GM12878 (cell line): ENCODE measurements around the gene CDC34. TPM values are rescaled to one million over a fixed set of nuclear protein-coding genes. Genes with fewer than 3 reads are reported as not detected.

Source experiments
- ATAC-seq: fragments of 200-7000 bp; cut with Tn5 transposase; 3 replicates; pipeline ENCODE4 v1.9.1; 2020; ENCODE audit warnings: mild to moderate bottlenecking, moderate library complexity
- BruUV-seq: library from RNA; stranded (reverse); fragments of 400-500 nt; replicated peaks from 2 replicates; lab custom pipeline; 2021; lab: Mats Ljungman, UMichigan
- CTCF ChIA-PET: fragments of 300-600 bp; sonication (Branson Sonifier 250); formaldehyde crosslinking; extraction: SDS; loops from one replicate; lab custom pipeline; 2021; ENCODE audit warnings: inconsistent platforms; lab: Yijun Ruan, JAX
- POLR2A ChIA-PET: fragments of 350-600 bp; formaldehyde crosslinking; extraction: SDS; loops from one replicate; lab custom pipeline; 2021; ENCODE audit warnings: inconsistent platforms; lab: Charles Lee
- RAD21 ChIA-PET: fragments of 300-600 bp; sonication (Branson Sonifier 250); formaldehyde crosslinking; loops from one replicate; lab custom pipeline; 2023; ENCODE audit warnings: antibody characterized with exemption; ENCODE audit not compliant: unreplicated experiment; lab: Charles Lee
- SMC1A ChIA-PET: fragments of 300-600 bp; sonication (Branson Sonifier 250); formaldehyde crosslinking; loops from one replicate; lab custom pipeline; 2023; ENCODE audit not compliant: unreplicated experiment, uncharacterized antibody; lab: Charles Lee
- DNase-seq: peaks from one replicate; pipeline ENCODE4 v3.0.0-alpha.2; 2011; ENCODE audit warnings: low read depth, low spot score
- FAIRE-seq: peaks from 3 replicates; lab custom pipeline; 2011; peaks lifted over from hg19 to GRCh38; lab: Jason Lieb, UNC
- H2AFZ ChIP-seq: 2 replicates; pipeline ENCODE4 v1.6.0; 2011; ENCODE audit warnings: low read depth, low read length, control low read depth; ENCODE audit not compliant: control insufficient read depth
- H3K27ac ChIP-seq: 2 replicates; pipeline ENCODE4 v1.5.1; 2011; ENCODE audit warnings: control low read depth; ENCODE audit not compliant: control insufficient read depth, insufficient read depth
- H3K27me3 ChIP-seq, 2 experiments: replicated peaks in 1 of 2; 2 replicates each; pipeline versions ENCODE4 v1.6.0 to v1.6.1; 2011; ENCODE audit warnings: low read length in 1 of 2; ENCODE audit not compliant: control insufficient read depth in 2 of 2, insufficient read depth in 2 of 2
- H3K36me3 ChIP-seq, 2 experiments: 2 replicates each; pipeline ENCODE4 v1.5.1; 2011; ENCODE audit warnings: low read length in 1 of 2; ENCODE audit not compliant: control insufficient read depth in 2 of 2, insufficient read depth in 2 of 2
- H3K4me1 ChIP-seq: 2 replicates; pipeline ENCODE4 v1.6.1; 2011; ENCODE audit warnings: mild to moderate bottlenecking, low read length, moderate library complexity, mixed read lengths; ENCODE audit not compliant: control insufficient read depth, insufficient read depth
- H3K4me2 ChIP-seq: 2 replicates; pipeline ENCODE4 v1.6.0; 2011; ENCODE audit warnings: control low read depth; ENCODE audit not compliant: control insufficient read depth, insufficient read depth
- H3K4me3 ChIP-seq: fragments of 200-600 bp; sonication (generic); 2 replicates; pipeline ENCODE4 v1.5.1; 2016
- H3K79me2 ChIP-seq: 2 replicates; pipeline ENCODE4 v1.6.0; 2011; ENCODE audit warnings: low read length; ENCODE audit not compliant: control insufficient read depth, insufficient read depth
- H3K9ac ChIP-seq: 2 replicates; pipeline ENCODE4 v1.8.0; 2011; ENCODE audit warnings: low read length, control low read depth, mixed read lengths; ENCODE audit not compliant: control insufficient read depth, insufficient read depth
- H3K9me3 ChIP-seq: replicated peaks from 3 replicates; pipeline ENCODE4 v1.5.1; 2011; ENCODE audit warnings: mild to moderate bottlenecking, low read length; ENCODE audit not compliant: control insufficient read depth, insufficient read depth
- H4K20me1 ChIP-seq: 2 replicates; pipeline ENCODE4 v1.6.0; 2011; ENCODE audit not compliant: control insufficient read depth, insufficient read depth
- ATF2 ChIP-seq: IDR thresholded peaks from 2 replicates; pipeline ENCODE4 v1.6.1; 2012; ENCODE audit warnings: low read length, inconsistent platforms
- BCLAF1 ChIP-seq: fragments of 450-650 bp; IDR thresholded peaks from 2 replicates; pipeline ENCODE4 v1.6.1; 2017; ENCODE audit warnings: antibody characterized with exemption, mild to moderate bottlenecking, moderate library complexity
- BHLHE40 ChIP-seq, 2 experiments: fragments of 450-650 bp in 1 of 2; IDR thresholded peaks; 2 replicates each; pipeline ENCODE4 v1.6.1; 2011 to 2017; ENCODE audit warnings: low read depth in 2 of 2, borderline replicate concordance in 1 of 2, improper control_type of control experiment in 1 of 2, low read length in 1 of 2, mild to moderate bottlenecking in 1 of 2
- CEBPB ChIP-seq, 2 experiments: fragments of 150-350 bp in 1 of 2; IDR thresholded peaks; 2 replicates each; pipeline ENCODE4 v1.6.1; 2012 to 2014; ENCODE audit warnings: low read depth in 2 of 2, low read length in 2 of 2, borderline replicate concordance in 1 of 2, inconsistent platforms in 1 of 2
- ESRRA ChIP-seq: IDR thresholded peaks from 2 replicates; pipeline ENCODE4 v1.6.1; 2012; ENCODE audit warnings: mild to moderate bottlenecking, low read length, improper control_type of control experiment
- MEF2A ChIP-seq: IDR thresholded peaks from 2 replicates; pipeline ENCODE4 v1.6.1; 2011; ENCODE audit warnings: low read depth, mild to moderate bottlenecking, low read length, moderate library complexity; ENCODE audit not compliant: insufficient read depth
- NR2C1 ChIP-seq: fragments of 450-650 bp; IDR thresholded peaks from 2 replicates; pipeline ENCODE4 v1.6.1; 2017; ENCODE audit warnings: antibody characterized with exemption, mild to moderate bottlenecking, moderate library complexity
- RUNX3 ChIP-seq: IDR thresholded peaks from 2 replicates; pipeline ENCODE4 v1.6.1; 2012; ENCODE audit warnings: low read length, inconsistent platforms
- SIX5 ChIP-seq: IDR thresholded peaks from 2 replicates; pipeline ENCODE4 v1.6.1; 2011; ENCODE audit warnings: mild to moderate bottlenecking, low read depth, low read length, moderate library complexity; ENCODE audit not compliant: severe bottlenecking
- SP1 ChIP-seq: IDR thresholded peaks from one replicate; pipeline ENCODE4 v1.6.1; 2011; ENCODE audit warnings: low read depth, low read length
- YY1 ChIP-seq: IDR thresholded peaks from 2 replicates; pipeline ENCODE4 v1.6.1; 2011; ENCODE audit warnings: low read depth, mild to moderate bottlenecking, low read length
- ZNF622 ChIP-seq: fragments of 450-650 bp; IDR thresholded peaks from 2 replicates; pipeline ENCODE4 v1.6.1; 2017; ENCODE audit warnings: mild to moderate bottlenecking, inconsistent platforms
- WGBS: methylation state at CpG from one replicate; pipeline ENCODE4 v1.1.6; 2016; ENCODE audit warnings: low lambda C conversion rate; ENCODE audit not compliant: insufficient replicate concordance, insufficient coverage; ENCODE audit errors: missing lambda C conversion rate; 5-methylcytosine and 5-hydroxymethylcytosine counted together
- in situ Hi-C: fragments of 300-500 bp; cut with MboI; formaldehyde crosslinking; loops from 9 replicates; pipeline ENCODE4 v1.14.3; 2018; ENCODE audit warnings: mixed read lengths
- intact Hi-C: fragments of 100-400 bp; cut with micrococcal nuclease; formaldehyde crosslinking; loops from one replicate; pipeline ENCODE4 v1.14.2; 2022; ENCODE audit not compliant: unreplicated experiment
- polyA plus RNA-seq, 11 experiments: library from polyadenylated mRNA; depleted of rRNA in 4 of 11; unstranded in 6 of 11; stranded (reverse) in 5 of 11; fragments of >200 nt; fragmentation: Nextera tagmentation in 4 of 11; fragmentation: Illumina TruSeq in 1 of 11; extraction: Ambion mirVana in 4 of 11; extraction: Trizol in 1 of 11; gene quantifications; 1 replicate in 1 of 11; 2 replicates in 10 of 11; pipeline versions ENCODE4 v1.2.1 to v1.2.3, GENCODE V29; 2011 to 2016; ENCODE audit warnings: inconsistent platforms in 2 of 11, missing spikeins in 2 of 11, low read depth in 1 of 11
- total RNA-seq, 4 experiments: library from RNA; depleted of rRNA in 3 of 4; stranded (reverse); fragments of >200 nt in 3 of 4; fragmentation: Illumina TruSeq in 1 of 4; extraction: Trizol in 1 of 4; gene quantifications; 2 replicates each; pipeline versions ENCODE4 v1.2.1 to v1.2.3, GENCODE V29; 2013 to 2021
- TF ChIP-seq, protein P1 (sequence below), 3 experiments: IDR thresholded peaks in 2 of 3; conservative IDR thresholded peaks in 1 of 3; 2 replicates each; pipeline ENCODE4 v1.5.1; 2011; ENCODE audit warnings: low read depth in 3 of 3, low read length in 3 of 3, mild to moderate bottlenecking in 3 of 3, control low read depth in 2 of 3, moderate library complexity in 2 of 3, inconsistent platforms in 1 of 3, mixed read lengths in 1 of 3; ENCODE audit not compliant: control insufficient read depth in 2 of 3, insufficient read depth in 1 of 3; ENCODE audit errors: extremely low read depth in 1 of 3
- TF ChIP-seq, protein P2 (sequence below): fragments of 450-650 bp; IDR thresholded peaks from 2 replicates; pipeline ENCODE4 v1.6.1; 2018; ENCODE audit warnings: mild to moderate bottlenecking, low read depth, moderate library complexity; ENCODE audit not compliant: partially characterized antibody

CDC34 gene
- total and polyA plus RNA-seq, 10 of the 15 experiments (the other 5 are each of a cell fraction or from before 2014, with no cell fraction given): 0.31 to 48.9 (median 28.5) TPM

- no TSS peak for BruUV-seq
- Histone ChIP-seq H4K20me1 (no peaks in the 10 kb centered on the region; the same call in 1 of the 2 replicates), H3K9me3 (no peaks in the 10 kb centered on the region), H3K79me2 (no peaks in the 10 kb centered on the region), H3K9ac (no peak overlapping the region), H3K4me2 (no peak overlapping the region), H3K36me3 (peaks cover 0 to 4% of the 10 kb centered on the region in 2 experiments; a peak in 3 of 4 replicates), H3K4me1 (no peaks in the 10 kb centered on the region), H3K4me3 (no peak overlapping the region), H3K27ac (no peak overlapping the region), H2AFZ (no peak overlapping the region), H3K27me3 (no peaks in the 10 kb centered on the region)
- in situ Hi-C loops (no loop called here), intact Hi-C loops (no loop called here)
- SMC1A ChIA-PET: no interaction called here
- FAIRE-seq: no peak
- RAD21 ChIA-PET: no interaction called here
- no peak for DNase-seq
- CTCF ChIA-PET: no interaction called here
- ATAC-seq: no peak
- WGBS: 97% methylated on average over 36 of the region's 51 CpGs
- POLR2A ChIA-PET: no interaction called here
- TF ChIP-seq SP1: no peak
- TF ChIP-seq BCLAF1: no peak
- TF ChIP-seq, protein P1, sequence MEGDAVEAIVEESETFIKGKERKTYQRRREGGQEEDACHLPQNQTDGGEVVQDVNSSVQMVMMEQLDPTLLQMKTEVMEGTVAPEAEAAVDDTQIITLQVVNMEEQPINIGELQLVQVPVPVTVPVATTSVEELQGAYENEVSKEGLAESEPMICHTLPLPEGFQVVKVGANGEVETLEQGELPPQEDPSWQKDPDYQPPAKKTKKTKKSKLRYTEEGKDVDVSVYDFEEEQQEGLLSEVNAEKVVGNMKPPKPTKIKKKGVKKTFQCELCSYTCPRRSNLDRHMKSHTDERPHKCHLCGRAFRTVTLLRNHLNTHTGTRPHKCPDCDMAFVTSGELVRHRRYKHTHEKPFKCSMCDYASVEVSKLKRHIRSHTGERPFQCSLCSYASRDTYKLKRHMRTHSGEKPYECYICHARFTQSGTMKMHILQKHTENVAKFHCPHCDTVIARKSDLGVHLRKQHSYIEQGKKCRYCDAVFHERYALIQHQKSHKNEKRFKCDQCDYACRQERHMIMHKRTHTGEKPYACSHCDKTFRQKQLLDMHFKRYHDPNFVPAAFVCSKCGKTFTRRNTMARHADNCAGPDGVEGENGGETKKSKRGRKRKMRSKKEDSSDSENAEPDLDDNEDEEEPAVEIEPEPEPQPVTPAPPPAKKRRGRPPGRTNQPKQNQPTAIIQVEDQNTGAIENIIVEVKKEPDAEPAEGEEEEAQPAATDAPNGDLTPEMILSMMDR (IDR thresholded peaks at IDR 0.05 in 2 of 3, conservative IDR thresholded peaks at IDR 0.05 in 1 of 3; ENCODE audit: control insufficient read depth in 2 of 3, extremely low read depth in 1 of 3, insufficient read depth in 1 of 3, low read depth in 3 of 3, low read length in 3 of 3): no peak
- no peak for TF ChIP-seq ATF2
- no peak for TF ChIP-seq RUNX3
- TF ChIP-seq BHLHE40 (IDR thresholded peaks at IDR 0.05; ENCODE audit: borderline replicate concordance in 1 of 2, low read depth in 2 of 2, low read length in 1 of 2): no peak
- TF ChIP-seq ZNF622: no peak
- no peak for TF ChIP-seq SIX5
- no peak for TF ChIP-seq CEBPB (IDR thresholded peaks at IDR 0.05; ENCODE audit: borderline replicate concordance in 1 of 2, low read depth in 2 of 2, low read length in 2 of 2)
- TF ChIP-seq YY1: no peak
- TF ChIP-seq, protein P2, sequence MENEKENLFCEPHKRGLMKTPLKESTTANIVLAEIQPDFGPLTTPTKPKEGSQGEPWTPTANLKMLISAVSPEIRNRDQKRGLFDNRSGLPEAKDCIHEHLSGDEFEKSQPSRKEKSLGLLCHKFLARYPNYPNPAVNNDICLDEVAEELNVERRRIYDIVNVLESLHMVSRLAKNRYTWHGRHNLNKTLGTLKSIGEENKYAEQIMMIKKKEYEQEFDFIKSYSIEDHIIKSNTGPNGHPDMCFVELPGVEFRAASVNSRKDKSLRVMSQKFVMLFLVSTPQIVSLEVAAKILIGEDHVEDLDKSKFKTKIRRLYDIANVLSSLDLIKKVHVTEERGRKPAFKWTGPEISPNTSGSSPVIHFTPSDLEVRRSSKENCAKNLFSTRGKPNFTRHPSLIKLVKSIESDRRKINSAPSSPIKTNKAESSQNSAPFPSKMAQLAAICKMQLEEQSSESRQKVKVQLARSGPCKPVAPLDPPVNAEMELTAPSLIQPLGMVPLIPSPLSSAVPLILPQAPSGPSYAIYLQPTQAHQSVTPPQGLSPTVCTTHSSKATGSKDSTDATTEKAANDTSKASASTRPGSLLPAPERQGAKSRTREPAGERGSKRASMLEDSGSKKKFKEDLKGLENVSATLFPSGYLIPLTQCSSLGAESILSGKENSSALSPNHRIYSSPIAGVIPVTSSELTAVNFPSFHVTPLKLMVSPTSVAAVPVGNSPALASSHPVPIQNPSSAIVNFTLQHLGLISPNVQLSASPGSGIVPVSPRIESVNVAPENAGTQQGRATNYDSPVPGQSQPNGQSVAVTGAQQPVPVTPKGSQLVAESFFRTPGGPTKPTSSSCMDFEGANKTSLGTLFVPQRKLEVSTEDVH: no peak
- no peak for TF ChIP-seq ESRRA
- no peak for TF ChIP-seq MEF2A
- no peak for TF ChIP-seq NR2C1
Measured at GRCh38 chr19:540867-541637, 9.5 kb downstream of the CDC34 start.
